Activated T-helper 1 cell treated with Interleukin-2 at 50 U/mL for 16 hours (primary cell): ENCODE results near the gene KIF26A.
"Not testable (repeated sequence)": the region's sequence is repeated elsewhere in the genome, so short reads cannot be mapped to it uniquely, and the experiment has no call there.

Experiments
- DNase-seq: peaks from one replicate; pipeline ENCODE4 v3.0.0-alpha.2; 2020; ENCODE audit warnings: low read depth

The KIF26A gene

GRCh38 chr14:104194016-104194415 is 55.6 kb downstream of the KIF26A start:
- DNase-seq: no peak

- no peak for DNase-seq
These were observed 56.3 kb downstream of the KIF26A start for GRCh38 chr14:104194716-104195115.

- no peak for DNase-seq
These were observed 57.0 kb downstream of the KIF26A start for GRCh38 chr14:104195361-104195760.

DNA sequence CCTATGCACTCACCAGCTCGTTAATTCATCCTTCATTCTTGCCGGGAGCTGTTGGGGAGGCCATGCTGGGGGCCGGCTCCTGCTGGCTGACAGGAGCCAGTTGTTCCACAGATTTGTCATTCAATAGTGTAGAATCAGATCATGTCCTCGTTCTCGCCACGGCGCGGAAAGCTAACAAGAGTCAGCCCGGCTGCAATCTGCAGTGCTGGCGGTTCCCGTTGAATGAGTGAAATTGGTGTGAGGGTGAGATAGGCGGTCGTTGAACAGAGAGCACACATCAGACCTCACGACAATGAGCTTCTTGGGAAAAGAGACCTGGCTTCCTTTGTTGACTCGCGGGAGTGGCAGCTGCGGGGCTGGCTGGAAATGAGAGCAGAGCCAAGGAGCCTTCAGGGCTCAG is 57.5 kb downstream of the KIF26A start:
- no peak for DNase-seq

DNA sequence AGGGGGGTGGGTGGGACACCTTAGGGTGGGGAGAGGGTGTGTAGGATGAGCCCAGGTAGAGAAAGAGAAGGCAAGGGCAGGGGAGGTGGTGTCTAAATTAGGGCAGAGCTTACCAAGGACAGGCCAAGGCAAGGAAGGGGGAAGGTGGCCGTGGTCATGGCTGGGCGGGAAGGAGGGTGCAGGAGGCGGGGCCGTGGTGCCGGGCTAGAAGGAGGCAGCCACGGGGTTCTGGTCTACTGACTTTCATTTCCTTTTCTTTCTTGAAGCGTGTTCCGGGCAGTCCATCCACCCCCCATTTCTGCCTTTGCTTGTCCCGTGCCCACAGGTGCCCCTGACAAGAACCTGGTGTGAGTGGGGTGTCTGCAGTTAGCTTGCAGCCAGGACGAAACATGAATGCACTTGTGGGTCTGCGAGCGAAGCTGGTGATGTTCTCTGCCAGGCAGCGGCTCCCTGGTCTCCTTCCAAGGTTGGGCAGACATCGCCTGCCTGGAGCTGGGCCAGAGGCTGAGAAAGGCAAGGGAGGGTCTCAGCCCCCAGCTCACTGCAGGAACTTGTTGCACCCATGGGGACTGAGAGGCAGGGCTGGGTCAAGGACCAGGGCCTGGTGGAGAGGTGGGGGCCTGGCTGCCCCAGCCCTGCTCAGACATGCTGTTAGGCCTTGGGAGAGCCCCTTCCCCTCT is 58.2 kb downstream of the KIF26A start:
- DNase-seq: no peak

- no peak for DNase-seq
These were observed 59.3 kb downstream of the KIF26A start for GRCh38 chr14:104197449-104198247.

DNA sequence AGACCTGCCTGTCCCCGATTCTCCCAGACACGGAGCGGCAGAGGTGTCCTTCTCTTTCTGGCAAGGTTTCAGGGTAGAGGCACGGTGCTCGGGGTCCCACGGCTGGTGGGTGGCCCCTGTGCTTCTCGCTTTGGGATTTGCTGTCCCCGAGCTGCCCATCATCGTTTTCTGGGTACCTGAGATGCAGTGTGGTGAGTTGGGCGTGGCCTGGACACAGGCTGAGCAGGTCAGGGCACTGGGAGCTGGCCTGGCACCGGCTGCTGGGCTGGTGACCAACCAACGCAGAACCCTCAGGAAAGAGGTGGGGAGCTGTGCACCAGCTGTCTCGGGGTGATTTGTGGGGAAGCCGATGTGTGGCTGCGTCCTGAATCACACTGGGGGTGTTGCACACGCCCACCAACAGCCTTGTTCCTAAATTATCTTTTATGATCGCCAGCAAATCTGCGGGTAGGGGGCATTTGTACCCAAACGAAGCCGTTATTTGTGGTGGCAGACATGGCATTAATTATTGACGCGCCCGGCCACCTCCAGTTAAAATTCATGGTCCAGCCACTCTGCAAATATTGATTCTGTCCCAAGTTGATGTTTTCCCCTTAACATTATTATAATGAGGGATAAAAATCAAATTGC is 61.0 kb downstream of the KIF26A start:
- DNase-seq: no peak

DNA sequence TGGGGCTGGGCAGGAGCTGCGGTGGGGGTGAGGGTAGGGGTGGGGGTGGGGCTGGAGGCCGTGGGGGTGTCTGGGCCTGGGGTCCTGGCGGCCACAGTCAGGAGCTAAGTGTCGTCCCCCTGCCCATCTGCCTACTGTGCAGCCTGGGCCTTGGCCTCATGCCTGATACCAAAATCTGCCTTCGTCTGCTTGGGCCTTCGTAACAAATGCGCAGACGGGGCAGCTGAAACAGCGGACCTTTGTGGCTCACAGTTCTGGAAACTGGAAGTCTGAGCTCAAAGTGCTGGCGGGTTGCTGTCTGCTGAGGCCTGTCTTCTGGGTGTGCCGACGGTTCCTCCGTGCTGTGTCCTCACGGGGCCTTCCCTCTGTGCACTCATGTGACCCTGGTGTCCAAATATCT is 61.7 kb downstream of the KIF26A start:
- no peak for DNase-seq

DNA sequence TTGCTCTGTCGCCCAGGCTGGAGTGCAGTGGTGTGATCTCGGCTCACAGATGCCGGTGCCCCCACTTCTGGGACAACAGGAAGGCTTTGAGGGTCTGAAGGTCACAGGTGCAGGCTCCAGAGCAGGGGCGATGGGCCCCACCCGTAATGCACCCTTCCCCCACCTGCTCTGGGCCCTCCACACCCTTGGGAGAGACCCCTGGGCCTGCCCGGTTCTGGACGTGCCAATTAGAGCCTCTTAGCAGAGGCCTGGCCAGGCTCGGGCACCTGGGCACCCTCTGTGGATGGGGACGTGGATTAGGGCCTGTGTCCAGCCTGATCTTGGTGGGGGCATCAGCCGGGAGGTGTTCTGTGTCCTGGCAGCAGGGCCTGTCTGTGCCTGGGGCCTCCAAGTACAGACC is 62.2 kb downstream of the KIF26A start:
- DNase-seq: no peak

- no peak for DNase-seq
These were observed 62.7 kb downstream of the KIF26A start for GRCh38 chr14:104201063-104201462.

DNA sequence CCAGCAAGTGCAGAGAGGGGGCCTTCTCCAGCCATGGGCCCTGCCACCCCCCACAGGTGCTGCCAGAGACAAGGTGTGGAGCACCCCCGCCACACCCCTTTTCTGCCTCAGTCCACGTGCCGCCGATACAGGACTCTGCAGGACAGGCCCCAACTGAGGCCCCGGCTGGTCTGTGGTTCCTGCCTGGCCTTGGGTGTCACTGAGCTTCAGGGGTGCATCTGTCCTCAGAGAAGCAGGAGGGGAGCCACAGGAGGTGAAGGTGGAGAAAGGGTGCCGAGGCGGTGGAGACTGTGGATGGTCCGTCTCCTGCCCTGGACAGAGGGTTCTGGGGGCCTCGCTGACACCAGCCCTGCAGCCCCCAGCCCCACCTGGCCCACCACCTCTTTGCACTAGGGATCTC is 63.1 kb downstream of the KIF26A start:
- DNase-seq: no peak

DNA sequence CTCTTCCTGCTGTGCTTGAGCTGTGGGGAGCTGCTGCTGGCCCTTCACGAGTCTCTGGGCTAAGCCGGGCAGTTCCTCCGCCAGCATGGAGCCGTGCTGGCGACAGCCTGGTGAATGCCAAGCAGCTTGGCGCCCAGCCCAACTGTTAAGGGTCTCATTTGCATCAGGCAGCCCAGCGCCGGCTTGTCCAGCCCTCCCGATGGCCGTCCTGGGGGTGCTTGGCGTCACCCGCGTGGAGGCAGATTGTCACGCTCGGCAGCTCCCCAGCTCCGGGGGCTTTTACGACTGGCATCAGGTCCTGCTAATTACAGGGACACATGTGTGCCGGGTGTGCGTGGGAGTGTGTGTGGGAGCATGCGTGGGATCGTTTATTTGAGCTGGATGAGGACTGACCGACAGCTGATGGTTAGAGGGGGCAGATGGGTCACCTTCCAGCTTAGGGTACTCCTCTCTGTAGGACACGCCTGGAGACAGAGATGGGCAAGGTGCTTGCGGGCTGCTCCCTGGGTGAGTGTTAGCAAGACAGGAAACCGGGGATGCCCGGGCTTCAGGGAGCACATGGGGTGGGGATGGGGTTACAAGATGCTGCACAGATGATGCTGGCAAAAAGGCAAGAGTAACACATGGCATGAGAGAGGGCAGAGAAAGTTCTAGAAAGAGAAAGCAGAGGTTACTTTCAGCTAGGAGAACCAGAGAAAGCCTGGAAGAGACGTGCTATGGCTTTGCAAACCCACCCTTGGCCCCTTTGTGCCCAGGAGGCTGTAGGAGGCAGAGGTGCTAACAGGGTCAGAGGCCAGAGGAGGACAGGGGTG is 64.1 kb downstream of the KIF26A start:
- DNase-seq: no peak

GRCh38 chr14:104203071-104203425 is 64.7 kb downstream of the KIF26A start:
- no peak for DNase-seq

GRCh38 chr14:104204660-104205149 is 66.3 kb downstream of the KIF26A start:
- DNase-seq: no peak

DNA sequence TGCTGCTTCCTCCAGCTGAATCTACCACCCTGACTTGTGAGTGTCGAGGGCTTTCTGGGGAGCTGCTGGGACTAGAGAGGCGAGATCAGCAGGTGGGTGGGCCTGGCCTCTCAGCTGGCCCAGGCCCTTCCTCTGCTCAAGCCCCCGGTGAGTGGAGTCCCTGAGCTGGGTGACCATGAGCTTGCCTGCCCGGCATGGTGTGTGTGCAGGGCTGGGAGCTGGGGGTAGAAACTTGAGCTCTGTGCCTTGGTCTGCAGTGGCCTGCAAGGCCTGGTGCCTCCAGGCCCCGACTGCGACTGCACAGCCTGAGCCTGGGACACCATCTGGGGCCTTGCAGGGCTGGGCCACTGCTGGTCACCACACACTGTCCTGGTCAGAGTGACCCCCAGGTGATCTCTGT is 67.4 kb downstream of the KIF26A start:
- no peak for DNase-seq

- no peak for DNase-seq
These were observed 68.0 kb downstream of the KIF26A start for GRCh38 chr14:104206281-104206904.

- DNase-seq: no peak
These were observed 69.0 kb downstream of the KIF26A start for GRCh38 chr14:104207142-104208014.

DNA sequence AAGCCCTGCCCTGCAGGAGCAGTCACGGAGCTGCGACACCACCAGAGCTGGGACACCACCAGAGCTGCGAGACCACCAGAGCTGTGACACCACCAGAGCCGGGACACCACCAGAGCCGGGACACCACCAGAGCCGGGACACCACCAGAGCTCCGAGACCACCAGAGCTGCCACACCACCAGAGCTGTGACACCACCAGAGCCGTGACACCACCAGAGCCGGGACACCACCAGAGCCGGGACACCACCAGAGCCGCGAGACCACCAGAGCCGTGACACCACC is 69.6 kb downstream of the KIF26A start:
- DNase-seq: not testable (repeated sequence)

GRCh38 chr14:104208331-104208730 is 69.9 kb downstream of the KIF26A start:
- DNase-seq: not testable (repeated sequence)

DNA sequence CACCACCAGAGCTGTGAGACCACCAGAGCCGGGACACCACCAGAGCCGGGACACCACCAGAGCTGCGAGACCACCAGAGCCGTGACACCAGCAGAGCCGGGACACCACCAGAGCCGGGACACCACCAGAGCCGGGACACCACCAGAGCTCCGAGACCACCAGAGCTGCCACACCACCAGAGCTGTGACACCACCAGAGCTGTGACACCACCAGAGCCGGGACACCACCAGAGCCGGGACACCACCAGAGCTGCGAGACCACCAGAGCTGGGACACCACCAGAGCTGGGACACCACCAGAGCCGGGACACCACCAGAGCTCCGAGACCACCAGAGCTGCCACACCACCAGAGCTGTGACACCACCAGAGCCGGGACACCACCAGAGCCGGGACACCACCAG is 70.7 kb downstream of the KIF26A start:
- not testable (repeated sequence) for DNase-seq
